Activated naive CD4-positive, alpha-beta T cell treated with anti-CD3 and anti-CD28 coated beads for 36 hours (primary cell): ENCODE data around the gene KRTAP10-10. TPM values are rescaled to one million over a fixed set of nuclear protein-coding genes. Genes with fewer than 3 reads are reported as not detected.

Experiments
- CTCF ChIA-PET: fragments of 350-600 bp; sonication (Branson Sonifier 250); formaldehyde crosslinking; loops from one replicate; lab custom pipeline; 2021; ENCODE audit warnings: antibody characterized with exemption; lab: Charles Lee
- DNase-seq: peaks from one replicate; pipeline ENCODE4 v3.0.0-alpha.2; 2020
- H3K27ac Mint-ChIP-seq: one replicate; pipeline ENCODE4 v1.8.0; 2021; ENCODE audit warnings: mild to moderate bottlenecking, mixed read lengths
- H3K27me3 Mint-ChIP-seq: one replicate; pipeline ENCODE4 v1.8.0; 2021; ENCODE audit warnings: low read depth, mixed read lengths
- H3K36me3 Mint-ChIP-seq: one replicate; pipeline ENCODE4 v1.8.0; 2021; ENCODE audit warnings: low read depth, mixed read lengths
- H3K4me1 Mint-ChIP-seq: one replicate; pipeline ENCODE4 v1.8.0; 2021; ENCODE audit warnings: low read depth, mixed read lengths
- H3K4me3 Mint-ChIP-seq: one replicate; pipeline ENCODE4 v1.8.0; 2021; ENCODE audit warnings: mild to moderate bottlenecking, moderate library complexity, mixed read lengths
- H3K9me3 Mint-ChIP-seq: one replicate; pipeline ENCODE4 v1.8.0; 2021; ENCODE audit warnings: mixed read lengths
- intact Hi-C: fragments of 100-400 bp; cut with micrococcal nuclease; formaldehyde crosslinking; loops from one replicate; pipeline ENCODE4 v1.15.1; 2023
- total RNA-seq, 2 experiments: library from RNA; stranded (reverse); gene quantifications; one replicate each; pipeline ENCODE4 v1.2.3, GENCODE V29; 2021

The KRTAP10-10 gene
- total RNA-seq, 2 experiments from 2014 or later: not detected

DNA sequence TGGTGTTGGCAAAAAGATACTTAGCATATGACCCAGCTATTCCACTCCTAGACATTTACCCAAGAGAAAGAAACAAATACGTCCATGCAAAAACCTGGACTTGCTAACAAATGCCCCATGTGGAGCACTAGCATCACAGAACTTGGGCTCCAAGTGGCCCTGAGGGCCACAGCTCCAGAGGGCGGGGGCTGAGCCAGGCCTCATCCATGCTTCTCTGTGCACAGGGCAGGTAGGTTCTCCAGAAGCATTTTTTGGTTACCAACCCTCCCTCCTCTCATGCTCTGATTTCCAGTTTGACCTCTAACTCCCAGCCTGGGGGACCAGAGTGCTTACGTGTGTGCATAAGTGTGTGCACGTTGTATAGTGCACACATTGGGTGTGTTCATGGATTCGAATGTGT, 27.5 kb downstream of the KRTAP10-10 start:
- H3K36me3 Mint-ChIP-seq: no peaks in the 10 kb centered on the region
- H3K4me3 Mint-ChIP-seq: no peak overlapping the region
- no peaks in the 10 kb centered on the region for H3K27me3 Mint-ChIP-seq
- peaks cover 7% of the 10 kb centered on the region for H3K9me3 Mint-ChIP-seq
- CTCF ChIA-PET: interaction anchor here (0.6 kb wide), 1 partner anchor 29 kb away, joined by 3 read pairs; no protein-coding TSS in a partner anchor
- no peak for DNase-seq
- H3K4me1 Mint-ChIP-seq: peaks cover 2% of the 10 kb centered on the region
- no peak overlapping the region for H3K27ac Mint-ChIP-seq
- intact Hi-C loops: no loop called here

DNA sequence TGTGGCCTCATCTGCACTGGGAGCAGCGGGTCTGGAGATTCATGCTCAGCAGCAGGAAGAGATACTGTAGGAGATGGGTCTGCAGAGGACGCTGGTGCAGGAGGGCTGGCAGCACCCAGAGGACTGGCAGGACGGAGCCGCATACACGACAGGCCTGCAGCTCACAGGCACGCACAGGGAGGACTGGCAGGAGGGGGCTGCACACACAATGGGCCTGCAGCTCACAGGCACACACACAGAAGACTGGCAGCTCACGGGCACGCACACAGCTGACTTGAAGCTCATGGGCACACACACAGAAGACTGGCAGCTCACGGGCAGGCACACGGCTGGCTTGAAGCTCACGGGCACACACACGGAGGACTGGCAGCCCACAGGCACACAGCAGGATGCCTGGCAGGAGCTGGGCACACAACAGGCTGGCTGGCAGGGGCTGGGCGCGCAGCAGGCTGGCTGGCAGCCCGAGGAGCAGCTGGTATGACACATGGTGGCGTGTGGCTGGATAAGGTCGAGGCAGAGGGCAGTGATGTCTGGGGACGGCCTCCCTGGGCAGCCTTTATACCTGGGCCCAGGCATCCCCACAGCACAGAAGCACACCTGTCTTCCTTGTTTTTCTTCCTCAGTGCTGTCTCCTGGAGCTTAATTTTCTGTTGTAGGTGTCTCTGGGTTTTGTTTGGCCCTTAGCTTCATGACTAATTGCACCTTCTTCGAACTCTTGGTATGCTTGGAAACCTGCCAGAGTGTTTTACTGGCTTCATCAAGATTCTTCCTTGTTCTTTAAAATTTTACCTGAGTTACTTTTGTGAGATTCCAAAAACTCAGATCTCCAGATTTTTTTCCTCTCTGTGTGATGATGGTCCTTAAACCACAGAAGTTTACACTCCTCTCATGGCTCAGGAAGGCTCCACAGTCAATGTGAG, 29.5 kb downstream of the KRTAP10-10 start, which contains the start of gene KRTAP12-2:
Gene KRTAP12-2, minus strand, starts transcription at position 527 of the 920 bp plus-strand sequence. Its CDS starts 41 bp downstream, at position 486.
- H3K27ac Mint-ChIP-seq: no peak within 1 kb of the TSS
- CTCF ChIA-PET: interaction anchor here (1.0 kb wide), 1 partner anchor 127 kb away, joined by 5 read pairs; no protein-coding TSS in a partner anchor
- H3K4me1 Mint-ChIP-seq: no peaks in the 10 kb centered on the region
- intact Hi-C loops: no loop called here
- DNase-seq: no peak
- peaks cover 10% of the 10 kb centered on the region for H3K9me3 Mint-ChIP-seq
- no peaks in the 10 kb centered on the region for H3K27me3 Mint-ChIP-seq
- H3K4me3 Mint-ChIP-seq: no peak within 1 kb of the TSS
- H3K36me3 Mint-ChIP-seq: no peaks in the 10 kb centered on the region

DNA sequence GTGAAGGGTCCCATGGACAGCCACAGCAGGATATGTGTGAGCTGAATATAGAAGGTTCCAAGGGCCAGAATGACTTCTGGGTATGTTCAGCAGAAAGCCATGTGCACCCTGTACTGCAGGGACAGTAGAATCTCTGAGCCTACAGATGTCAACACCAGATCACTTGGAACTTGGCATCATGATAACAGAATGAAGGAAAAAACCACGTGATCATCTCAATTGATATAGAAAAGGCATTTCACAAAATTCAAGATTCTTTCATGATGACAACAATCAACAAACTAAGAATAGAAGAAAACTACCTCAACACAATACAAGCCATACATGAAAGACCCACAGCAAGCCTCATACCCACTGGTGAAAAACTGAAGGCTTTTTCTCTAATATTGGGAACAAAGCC, 30.5 kb downstream of the KRTAP10-10 start:
- H3K36me3 Mint-ChIP-seq: no peaks in the 10 kb centered on the region
- CTCF ChIA-PET: interaction anchor here (1.0 kb wide), 1 partner anchor 126 kb away, joined by 5 read pairs; no protein-coding TSS in a partner anchor
- H3K9me3 Mint-ChIP-seq: peaks cover 13% of the 10 kb centered on the region
- H3K4me3 Mint-ChIP-seq: no peak overlapping the region
- intact Hi-C loops: no loop called here
- H3K27ac Mint-ChIP-seq: no peak overlapping the region
- H3K4me1 Mint-ChIP-seq: no peaks in the 10 kb centered on the region
- no peak for DNase-seq
- H3K27me3 Mint-ChIP-seq: no peaks in the 10 kb centered on the region

DNA sequence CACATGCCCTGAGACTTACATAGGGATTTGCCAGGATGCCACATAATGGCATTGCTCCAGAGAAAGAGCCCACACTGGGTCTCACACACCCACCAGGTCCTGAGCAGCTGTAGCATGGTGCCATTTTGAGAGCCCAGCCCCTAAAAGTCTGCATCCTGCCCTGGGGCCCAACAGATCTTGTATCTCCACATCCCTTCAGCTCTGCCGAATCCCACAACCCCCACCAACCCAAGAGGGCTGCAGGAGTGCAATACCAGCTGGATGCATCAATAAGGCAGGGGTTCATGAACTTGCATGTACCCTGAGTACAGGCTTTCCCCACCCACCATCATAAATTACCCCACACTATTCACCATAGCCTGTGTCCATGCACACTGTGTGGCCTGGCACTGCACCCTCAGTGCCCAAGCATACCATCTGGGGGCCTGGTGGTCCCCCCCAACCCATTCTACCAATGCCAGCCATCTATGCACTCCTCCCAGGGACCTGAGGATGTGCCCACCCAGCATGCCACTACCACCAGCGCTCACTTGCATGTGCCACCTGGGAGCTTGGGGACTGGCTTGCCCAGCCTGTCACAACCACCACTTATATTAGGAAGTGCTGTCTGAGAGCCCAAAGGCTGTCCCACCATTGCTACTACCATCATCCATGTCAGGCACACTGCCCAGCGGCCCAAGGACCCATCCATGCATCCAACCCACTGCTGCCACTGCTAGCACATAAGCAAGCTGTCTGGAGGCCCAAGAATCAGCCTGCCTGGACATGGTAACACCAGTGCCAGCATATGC, 33.7 kb downstream of the KRTAP10-10 start:
- intact Hi-C loops: no loop called here
- Mint-ChIP-seq H3K4me1 (no peaks in the 10 kb centered on the region), H3K27ac (no peak overlapping the region), H3K27me3 (no peaks in the 10 kb centered on the region), H3K9me3 (peaks cover 24% of the 10 kb centered on the region), H3K36me3 (no peaks in the 10 kb centered on the region), H3K4me3 (no peak overlapping the region)
- CTCF ChIA-PET: no interaction called here
- DNase-seq: no peak

DNA sequence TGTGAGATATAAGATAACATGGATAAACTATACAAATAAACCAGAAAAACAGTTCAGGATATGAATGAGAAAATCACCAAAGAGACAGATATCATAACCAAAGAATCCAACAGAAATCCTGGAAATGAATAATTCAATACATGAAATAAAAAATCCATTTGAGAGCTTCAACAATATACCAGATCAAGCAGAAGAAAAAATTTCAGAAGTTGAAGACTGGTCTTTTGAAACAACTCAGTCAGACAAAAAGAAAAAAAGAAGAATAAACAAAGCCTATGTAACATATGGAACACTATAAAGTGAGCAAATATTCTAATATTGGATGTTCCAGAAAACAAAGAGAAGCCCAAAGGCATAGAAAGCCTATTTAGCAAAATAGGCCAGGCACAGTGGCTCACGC, 34.8 kb downstream of the KRTAP10-10 start:
- no peaks in the 10 kb centered on the region for H3K4me1 Mint-ChIP-seq
- DNase-seq: no peak
- H3K4me3 Mint-ChIP-seq: no peak overlapping the region
- peaks cover 24% of the 10 kb centered on the region for H3K9me3 Mint-ChIP-seq
- no peak overlapping the region for H3K27ac Mint-ChIP-seq
- CTCF ChIA-PET: no interaction called here
- intact Hi-C loops: no loop called here
- H3K27me3 Mint-ChIP-seq: no peaks in the 10 kb centered on the region
- no peaks in the 10 kb centered on the region for H3K36me3 Mint-ChIP-seq

DNA sequence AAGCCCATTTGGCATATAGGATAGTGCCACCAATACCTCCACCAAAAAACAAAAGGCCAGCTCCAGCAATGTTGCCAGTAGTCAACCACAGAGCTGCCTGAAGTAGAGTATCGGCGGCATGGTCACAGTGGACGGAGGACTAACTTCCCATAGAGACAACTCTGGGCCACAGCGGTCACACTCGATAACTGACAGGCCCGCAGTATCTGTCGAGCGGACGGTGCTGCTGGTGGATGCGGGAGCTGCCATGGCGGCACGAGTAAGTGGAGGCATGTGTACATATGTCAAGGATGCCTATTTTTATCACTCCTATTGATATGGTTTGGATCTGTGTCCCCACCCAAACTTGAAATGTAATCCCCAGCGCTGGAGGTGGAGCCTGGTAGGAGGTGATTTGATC, 40.7 kb downstream of the KRTAP10-10 start:
- CTCF ChIA-PET: no interaction called here
- H3K36me3 Mint-ChIP-seq: no peaks in the 10 kb centered on the region
- H3K4me1 Mint-ChIP-seq: no peaks in the 10 kb centered on the region
- no peak for DNase-seq
- intact Hi-C loops: no loop called here
- no peak overlapping the region for H3K4me3 Mint-ChIP-seq
- no peak overlapping the region for H3K27ac Mint-ChIP-seq
- peaks cover 3% of the 10 kb centered on the region for H3K27me3 Mint-ChIP-seq
- peaks cover 9% of the 10 kb centered on the region for H3K9me3 Mint-ChIP-seq

DNA sequence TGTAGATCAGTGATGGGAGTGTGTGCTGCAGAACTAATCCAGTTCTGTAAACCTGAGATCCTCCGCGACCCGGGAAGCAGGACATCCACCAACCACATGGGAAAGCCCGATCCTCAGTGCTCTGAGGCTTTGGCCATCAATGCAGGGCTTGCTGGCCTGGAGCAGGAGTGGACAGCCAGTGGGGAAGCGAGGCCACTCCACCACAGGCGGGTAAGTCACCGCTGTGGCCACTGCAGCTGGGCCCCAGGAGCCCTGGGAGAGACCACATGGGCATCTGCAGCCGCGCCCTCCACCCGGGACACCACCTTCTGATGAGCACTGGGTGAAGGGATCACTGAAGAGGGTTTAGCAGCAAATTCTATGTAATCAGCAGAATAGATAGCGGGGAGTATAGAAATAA, 44.0 kb downstream of the KRTAP10-10 start:
- no peak for DNase-seq
- Mint-ChIP-seq H3K4me1 (peaks cover 3% of the 10 kb centered on the region), H3K36me3 (no peaks in the 10 kb centered on the region), H3K27ac (no peak overlapping the region), H3K27me3 (peaks cover 4% of the 10 kb centered on the region), H3K4me3 (no peak overlapping the region), H3K9me3 (no peaks in the 10 kb centered on the region)
- intact Hi-C loops: no loop called here
- CTCF ChIA-PET: interaction anchor here (0.6 kb wide), 1 partner anchor 28 kb away, joined by 3 read pairs; no protein-coding TSS in a partner anchor

DNA sequence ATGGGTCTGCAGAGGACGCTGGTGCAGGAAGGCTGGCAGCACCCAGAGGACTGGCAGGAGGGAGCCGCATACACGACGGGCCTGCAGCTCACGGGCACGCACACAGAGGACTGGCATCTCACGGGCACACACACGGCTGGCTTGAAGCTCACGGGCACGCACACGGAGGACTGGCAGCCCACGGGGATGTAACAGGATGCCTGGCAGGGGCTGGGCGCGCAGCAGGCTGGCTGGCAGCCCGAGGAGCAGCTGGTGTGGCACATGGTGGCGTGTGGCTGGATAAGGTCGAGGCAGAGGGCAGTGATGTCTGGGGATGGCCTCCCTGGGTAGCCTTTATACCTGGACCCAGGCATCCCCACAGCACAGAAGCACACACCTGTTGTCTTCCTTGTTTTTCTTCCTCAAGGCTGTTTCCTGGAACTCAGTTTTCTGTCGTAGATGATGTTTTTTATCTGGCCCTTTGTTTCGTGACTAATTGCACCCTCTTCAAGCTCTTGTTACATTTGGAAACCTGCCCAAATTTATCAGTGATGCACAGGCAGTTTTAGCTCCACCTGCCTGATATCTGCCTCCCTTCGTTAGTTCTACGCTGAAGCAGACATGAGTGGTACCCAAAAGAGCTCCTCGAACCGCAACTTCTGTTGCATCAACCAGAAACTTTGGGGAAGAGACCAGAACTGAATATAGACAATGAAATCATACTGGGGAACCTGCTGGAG, 44.9 kb downstream of the KRTAP10-10 start, which contains the start of gene KRTAP12-1:
Gene KRTAP12-1, minus strand, starts transcription at position 303 of the 719 bp plus-strand sequence. Its CDS starts 40 bp downstream, at position 263.
- no peak for DNase-seq
- intact Hi-C loops: no loop called here
- Mint-ChIP-seq H3K4me1 (peaks cover 6% of the 10 kb centered on the region), H3K27me3 (peaks cover 10% of the 10 kb centered on the region), H3K36me3 (no peaks in the 10 kb centered on the region), H3K27ac (no peak within 1 kb of the TSS), H3K4me3 (no peak within 1 kb of the TSS), H3K9me3 (no peaks in the 10 kb centered on the region)
- CTCF ChIA-PET: interaction anchor here (1.0 kb wide), 1 partner anchor 108 kb away, joined by 3 read pairs; no protein-coding TSS in a partner anchor

DNA sequence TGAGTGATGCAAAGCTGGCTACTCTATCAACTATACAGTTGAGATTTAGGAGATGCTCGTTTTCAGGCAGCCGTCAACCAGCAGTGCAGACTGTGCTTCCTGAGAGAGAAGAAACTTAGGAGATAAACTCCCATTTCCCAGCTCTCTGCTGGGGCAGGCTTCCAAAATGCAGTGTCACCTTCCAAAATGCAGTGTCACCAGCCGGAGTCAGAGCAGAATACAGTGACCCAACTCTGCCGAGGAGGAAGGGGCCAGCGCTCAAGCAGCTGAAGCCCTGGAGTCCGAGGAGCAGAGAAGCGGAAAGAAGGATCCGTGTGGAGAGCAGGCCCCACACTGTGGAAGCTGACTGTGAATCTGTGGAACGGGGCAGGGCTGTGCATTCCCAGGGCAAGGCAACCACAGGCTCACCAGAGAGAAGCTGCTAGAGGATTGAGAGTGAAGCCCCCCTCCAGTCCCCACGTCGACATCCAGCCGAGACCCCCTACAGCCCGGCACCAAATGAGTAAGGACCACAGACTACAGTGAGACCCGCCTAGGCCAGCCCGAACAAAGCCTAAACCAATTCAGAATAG, 45.5 kb downstream of the KRTAP10-10 start:
- Mint-ChIP-seq H3K9me3 (no peaks in the 10 kb centered on the region), H3K4me1 (peaks cover 6% of the 10 kb centered on the region), H3K27me3 (peaks cover 10% of the 10 kb centered on the region), H3K36me3 (no peaks in the 10 kb centered on the region), H3K27ac (no peak overlapping the region), H3K4me3 (no peak overlapping the region)
- DNase-seq: no peak
- intact Hi-C loops: no loop called here
- CTCF ChIA-PET: interaction anchor here (0.7 to 1.0 kb wide), 2 partner anchors 61 to 108 kb away, joined by 3 read pairs; no protein-coding TSS in a partner anchor

DNA sequence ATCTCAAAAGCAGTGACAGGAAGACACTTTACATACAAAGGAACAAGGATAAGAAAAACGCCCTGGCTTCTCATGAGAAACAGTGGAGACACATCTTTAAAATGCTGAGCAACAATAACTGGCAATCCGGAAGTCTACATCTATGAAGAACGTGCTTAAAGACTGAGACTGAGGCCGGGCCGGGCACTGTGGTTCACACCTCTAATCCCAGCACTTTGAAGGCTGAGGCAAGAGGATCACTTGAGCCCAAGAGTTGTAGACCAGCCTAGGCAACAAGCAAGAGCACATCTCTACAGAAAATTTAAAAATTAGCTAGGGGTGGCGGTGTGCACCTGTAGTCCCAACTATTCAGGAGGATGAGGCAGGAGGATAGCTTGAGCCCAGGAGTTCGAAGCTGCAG, 46.9 kb downstream of the KRTAP10-10 start:
- no peak for DNase-seq

DNA sequence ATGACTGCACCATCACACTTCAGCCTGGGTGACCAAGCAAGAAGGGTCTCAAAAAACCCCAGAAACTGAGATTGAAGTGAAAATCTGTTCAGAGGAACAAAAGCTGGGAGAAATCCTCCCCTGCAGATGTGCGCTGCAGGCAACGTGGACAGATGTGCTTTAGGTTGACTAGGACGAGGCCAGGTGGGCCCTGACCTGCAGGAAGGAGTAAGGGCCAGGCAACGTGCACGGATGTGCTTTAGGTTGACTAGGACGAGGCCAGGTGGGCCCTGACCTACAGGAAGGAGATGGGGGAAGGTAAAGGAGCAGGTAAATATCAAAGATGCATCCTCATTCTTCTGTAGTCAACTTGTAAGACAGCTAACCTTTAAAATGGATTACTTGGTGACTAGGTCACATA, 47.3 kb downstream of the KRTAP10-10 start:
- intact Hi-C loops: no loop called here
- no peak for DNase-seq
- CTCF ChIA-PET: no interaction called here
- no peaks in the 10 kb centered on the region for H3K36me3 Mint-ChIP-seq
- no peak overlapping the region for H3K27ac Mint-ChIP-seq
- peaks cover 10% of the 10 kb centered on the region for H3K27me3 Mint-ChIP-seq
- no peak overlapping the region for H3K4me3 Mint-ChIP-seq
- H3K9me3 Mint-ChIP-seq: no peaks in the 10 kb centered on the region
- H3K4me1 Mint-ChIP-seq: peaks cover 6% of the 10 kb centered on the region

More for the DNA sequence above, 46.9 kb downstream of the KRTAP10-10 start:
- Mint-ChIP-seq H3K27me3 (peaks cover 10% of the 10 kb centered on the region), H3K4me3 (no peak overlapping the region), H3K36me3 (no peaks in the 10 kb centered on the region), H3K9me3 (no peaks in the 10 kb centered on the region), H3K27ac (no peak overlapping the region), H3K4me1 (peaks cover 6% of the 10 kb centered on the region)
- CTCF ChIA-PET: interaction anchor here (0.6 kb wide), 1 partner anchor 368 kb away, joined by 3 read pairs; no protein-coding TSS in a partner anchor
- intact Hi-C loops: no loop called here
